Measurements from ENCODE around the gene SFTPA1. TPM values are rescaled to one million over a fixed set of nuclear protein-coding genes. Genes with fewer than 3 reads are reported as not detected.
"Not testable (repeated sequence)": the region's sequence is repeated elsewhere in the genome, so short reads cannot be mapped to it uniquely, and the experiment has no call there.

Gene SFTPA1
- total RNA-seq, 1 donor from 2014 or later: not detected

GRCh38 chr10:79595510-79595909 lies 15.2 kb upstream of the SFTPA1 start:
- H3K4me3 Mint-ChIP-seq (ENCODE audit: unreplicated experiment): no peak overlapping the region
- H3K36me3 Mint-ChIP-seq (ENCODE audit: low read depth, unreplicated experiment): peaks cover 21% of the 10 kb centered on the region
- no peak overlapping the region for H3K27ac Mint-ChIP-seq (ENCODE audit: unreplicated experiment)
- no peak for TF ChIP-seq CTCF (IDR thresholded peaks at IDR 0.05; ENCODE audit: unreplicated experiment)
- peaks cover 7% of the 10 kb centered on the region for H3K9me3 Mint-ChIP-seq (ENCODE audit: unreplicated experiment)
- H3K27me3 Mint-ChIP-seq (ENCODE audit: unreplicated experiment): no peaks in the 10 kb centered on the region
- DNase-seq (ENCODE audit: low spot score): no peak
- H3K4me1 Mint-ChIP-seq (ENCODE audit: unreplicated experiment): no peaks in the 10 kb centered on the region

GRCh38 chr10:79599644-79600043 lies 11.1 kb upstream of the SFTPA1 start:
- not testable (repeated sequence) for H3K4me3 Mint-ChIP-seq (ENCODE audit: unreplicated experiment); DNase-seq (ENCODE audit: low spot score); H3K27ac Mint-ChIP-seq (ENCODE audit: unreplicated experiment); H3K4me1 Mint-ChIP-seq (ENCODE audit: unreplicated experiment); H3K27me3 Mint-ChIP-seq (ENCODE audit: unreplicated experiment); H3K9me3 Mint-ChIP-seq (ENCODE audit: unreplicated experiment)
- peaks cover 26% of the 10 kb centered on the region for H3K36me3 Mint-ChIP-seq (ENCODE audit: low read depth, unreplicated experiment)

- DNase-seq (ENCODE audit: low spot score): no peak
- peaks cover 2% of the 10 kb centered on the region for H3K27me3 Mint-ChIP-seq (ENCODE audit: unreplicated experiment)
- H3K27ac Mint-ChIP-seq (ENCODE audit: unreplicated experiment): no peak overlapping the region
- peaks cover 6% of the 10 kb centered on the region for H3K4me1 Mint-ChIP-seq (ENCODE audit: unreplicated experiment)
- H3K9me3 Mint-ChIP-seq (ENCODE audit: unreplicated experiment): peaks cover 7% of the 10 kb centered on the region
- H3K36me3 Mint-ChIP-seq (ENCODE audit: low read depth, unreplicated experiment): peaks cover 22% of the 10 kb centered on the region
- TF ChIP-seq CTCF (IDR thresholded peaks at IDR 0.05; ENCODE audit: unreplicated experiment): no peak
- H3K4me3 Mint-ChIP-seq (ENCODE audit: unreplicated experiment): no peak overlapping the region
Observed at GRCh38 chr10:79601939-79602338, 8.8 kb upstream of the SFTPA1 start.

GRCh38 chr10:79602953-79603352 lies 7.8 kb upstream of the SFTPA1 start:
- Mint-ChIP-seq H3K9me3 (ENCODE audit: unreplicated experiment) (no peaks in the 10 kb centered on the region), H3K27me3 (ENCODE audit: unreplicated experiment) (peaks cover 2% of the 10 kb centered on the region), H3K36me3 (ENCODE audit: low read depth, unreplicated experiment) (peaks cover 15% of the 10 kb centered on the region), H3K4me3 (ENCODE audit: unreplicated experiment) (no peak overlapping the region), H3K4me1 (ENCODE audit: unreplicated experiment) (peaks cover 6% of the 10 kb centered on the region), H3K27ac (ENCODE audit: unreplicated experiment) (no peak overlapping the region)
- DNase-seq (ENCODE audit: low spot score): no peak
- no peak for TF ChIP-seq CTCF (IDR thresholded peaks at IDR 0.05; ENCODE audit: unreplicated experiment)

- Mint-ChIP-seq H3K4me1 (ENCODE audit: unreplicated experiment) (peaks cover 6% of the 10 kb centered on the region), H3K4me3 (ENCODE audit: unreplicated experiment) (no peak overlapping the region), H3K9me3 (ENCODE audit: unreplicated experiment) (no peaks in the 10 kb centered on the region), H3K27me3 (ENCODE audit: unreplicated experiment) (peaks cover 2% of the 10 kb centered on the region), H3K36me3 (ENCODE audit: low read depth, unreplicated experiment) (peaks cover 5% of the 10 kb centered on the region), H3K27ac (ENCODE audit: unreplicated experiment) (no peak overlapping the region)
- no peak for TF ChIP-seq CTCF (IDR thresholded peaks at IDR 0.05; ENCODE audit: unreplicated experiment)
- no peak for DNase-seq (ENCODE audit: low spot score)
Observed at GRCh38 chr10:79604294-79604693, 6.4 kb upstream of the SFTPA1 start.

- H3K27me3 Mint-ChIP-seq (ENCODE audit: unreplicated experiment): peaks cover 5% of the 10 kb centered on the region
- no peak overlapping the region for H3K4me3 Mint-ChIP-seq (ENCODE audit: unreplicated experiment)
- peaks cover 5% of the 10 kb centered on the region for H3K36me3 Mint-ChIP-seq (ENCODE audit: low read depth, unreplicated experiment)
- no peak for TF ChIP-seq CTCF (IDR thresholded peaks at IDR 0.05; ENCODE audit: unreplicated experiment)
- no peak overlapping the region for H3K27ac Mint-ChIP-seq (ENCODE audit: unreplicated experiment)
- no peak for DNase-seq (ENCODE audit: low spot score)
- H3K4me1 Mint-ChIP-seq (ENCODE audit: unreplicated experiment): peaks cover 6% of the 10 kb centered on the region
- no peaks in the 10 kb centered on the region for H3K9me3 Mint-ChIP-seq (ENCODE audit: unreplicated experiment)
Observed at GRCh38 chr10:79605308-79605707, 5.4 kb upstream of the SFTPA1 start.

Measured in endothelial cell (in vitro differentiated cells).